ENCODE data around the gene TAC3.
"Not testable (repeated sequence)": the region's sequence is repeated elsewhere in the genome, so short reads cannot be mapped to it uniquely, and the experiment has no call there.

The TAC3 gene

GRCh38 chr12:57016348-57016747 lies at the start of gene TAC3:
Gene TAC3 (minus strand): TSS chr12:57016529. CDS start chr12:57015797, 732 bp downstream.
- no peak for TF ChIP-seq CTCF (IDR thresholded peaks at IDR 0.05; ENCODE audit: low read depth, low read length)

DNA sequence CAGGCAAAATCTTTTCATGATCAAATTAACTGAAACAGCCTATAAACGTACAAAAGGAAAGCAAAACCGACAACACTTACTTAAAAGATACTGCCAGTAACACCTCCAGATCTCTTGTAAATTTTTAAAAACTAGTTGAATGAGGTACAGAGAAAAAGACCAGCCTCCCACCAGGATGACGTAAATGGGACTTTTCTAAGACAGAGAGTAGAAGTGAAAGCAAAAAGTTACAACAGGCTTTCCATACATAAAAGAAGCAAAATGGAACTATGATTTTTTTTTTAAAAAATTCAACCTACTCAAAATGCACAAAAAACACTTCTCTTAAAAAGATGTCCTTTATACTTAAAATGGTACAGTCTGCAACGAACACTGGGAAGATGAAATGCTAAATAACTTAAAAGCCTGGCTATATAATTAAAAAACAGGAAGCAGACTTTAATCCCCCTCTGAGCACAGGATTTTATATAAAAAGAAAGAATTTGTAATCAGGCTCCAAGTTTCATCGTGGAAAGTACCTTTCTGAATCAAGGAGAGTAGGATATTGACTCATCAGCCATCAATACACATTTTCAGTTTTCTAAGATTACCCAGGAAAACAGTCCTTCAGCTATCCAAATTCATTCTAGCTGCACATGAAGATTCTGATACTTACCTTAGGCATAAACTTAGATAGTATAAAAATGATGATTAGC lies 47.8 kb upstream of the TAC3 start:
- in situ Hi-C loops (cut with HindIII; ENCODE audit: low sequenced_read_pairs): no loop called here
- no peak for DNase-seq (ENCODE audit: low read depth, low spot score)
- TF ChIP-seq CTCF (IDR thresholded peaks at IDR 0.05; ENCODE audit: low read depth, low read length): no peak
- H3K4me3 ChIP-seq (ENCODE audit: low read depth, low read length): no peak overlapping the region

More at GRCh38 chr12:57016348-57016747, at the start of gene TAC3:
- in situ Hi-C loops (cut with HindIII; ENCODE audit: low sequenced_read_pairs): no loop called here
- no peak within 1 kb of the TSS for H3K4me3 ChIP-seq (ENCODE audit: low read depth, low read length)
- no peak for DNase-seq (ENCODE audit: low read depth, low spot score)

DNA sequence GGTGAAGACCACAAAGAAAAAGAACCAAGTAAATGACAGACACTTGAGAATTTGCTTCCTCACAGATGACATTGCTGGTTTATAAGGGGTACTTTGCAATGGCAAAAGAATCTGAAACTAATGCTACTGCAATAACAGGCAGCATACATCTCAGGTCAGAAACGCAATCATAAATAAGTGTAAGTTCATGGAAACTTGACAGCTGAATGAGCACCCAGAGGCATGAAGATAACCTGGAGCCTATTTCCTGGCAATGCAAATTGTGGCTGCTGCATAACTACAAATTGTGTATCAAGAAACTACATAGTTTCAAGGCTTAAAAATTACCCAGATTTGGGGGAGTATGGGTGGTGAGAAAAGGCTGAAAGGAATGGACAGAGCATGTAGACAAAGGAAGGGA lies 42.1 kb upstream of the TAC3 start:
- H3K4me3 ChIP-seq (ENCODE audit: low read depth, low read length): no peak overlapping the region
- in situ Hi-C loops (cut with HindIII; ENCODE audit: low sequenced_read_pairs): no loop called here
- no peak for DNase-seq (ENCODE audit: low read depth, low spot score)
- TF ChIP-seq CTCF (IDR thresholded peaks at IDR 0.05; ENCODE audit: low read depth, low read length): no peak

DNA sequence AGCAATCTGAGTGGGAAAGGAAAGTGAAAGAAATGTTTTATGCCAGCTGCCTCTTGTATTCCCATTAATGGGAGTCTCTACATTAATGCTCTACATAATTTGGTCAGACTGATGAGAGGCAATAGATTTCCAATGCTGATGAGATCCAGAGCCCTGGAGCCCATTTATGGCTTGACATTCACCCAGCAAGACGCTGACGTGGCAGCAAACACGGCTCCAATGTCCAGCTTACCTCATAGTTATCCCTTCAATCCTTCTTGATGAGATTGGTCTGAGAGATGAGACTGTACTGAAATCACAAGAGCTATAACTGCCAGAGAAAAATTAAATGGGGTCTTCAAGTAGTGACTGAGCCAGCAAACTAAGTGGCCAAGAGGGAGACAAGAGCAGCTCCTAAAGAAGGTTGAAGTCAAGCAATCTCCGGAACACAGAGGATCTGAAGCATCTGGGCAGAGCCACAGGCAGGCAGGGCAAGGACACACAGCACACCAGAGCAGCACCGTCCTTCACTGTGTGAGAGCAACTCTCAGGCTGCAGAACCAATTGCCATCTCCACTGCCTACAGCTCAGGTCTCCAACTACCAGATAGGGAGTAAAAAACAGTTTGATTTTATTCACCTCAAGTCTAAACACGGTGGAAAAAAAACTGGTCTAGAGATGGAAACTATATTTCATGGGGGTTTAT lies 40.9 kb upstream of the TAC3 start:
- in situ Hi-C loops (cut with HindIII; ENCODE audit: low sequenced_read_pairs): no loop called here
- TF ChIP-seq CTCF (IDR thresholded peaks at IDR 0.05; ENCODE audit: low read depth, low read length): no peak
- no peak overlapping the region for H3K4me3 ChIP-seq (ENCODE audit: low read depth, low read length)
- DNase-seq (ENCODE audit: low read depth, low spot score): no peak

- no peak overlapping the region for H3K4me3 ChIP-seq (ENCODE audit: low read depth, low read length)
- DNase-seq (ENCODE audit: low read depth, low spot score): no peak
- no peak for TF ChIP-seq CTCF (IDR thresholded peaks at IDR 0.05; ENCODE audit: low read depth, low read length)
- in situ Hi-C loops (cut with HindIII; ENCODE audit: low sequenced_read_pairs): no loop called here
These were observed 39.5 kb upstream of the TAC3 start for GRCh38 chr12:57055824-57056223.

DNA sequence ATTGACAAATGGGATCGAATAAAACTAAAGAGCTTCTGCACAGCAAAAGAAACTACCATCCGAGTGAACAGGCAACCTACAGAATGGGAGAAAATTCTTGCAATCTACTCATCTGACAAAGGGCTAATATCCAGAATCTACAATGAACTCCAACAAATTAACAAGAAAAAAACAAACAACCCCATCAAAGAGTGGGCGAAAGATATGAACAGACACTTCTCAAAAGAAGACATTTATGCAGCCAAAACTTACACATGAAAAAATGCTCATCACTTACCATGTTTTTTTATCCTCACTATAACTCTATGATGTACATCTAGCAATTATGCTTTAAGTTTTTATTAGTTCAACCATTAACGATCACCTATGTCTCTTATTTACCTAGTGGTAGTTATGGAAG lies 37.6 kb upstream of the TAC3 start:
- in situ Hi-C loops (cut with HindIII; ENCODE audit: low sequenced_read_pairs); DNase-seq (ENCODE audit: low read depth, low spot score); H3K4me3 ChIP-seq (ENCODE audit: low read depth, low read length): not testable (repeated sequence)

DNA sequence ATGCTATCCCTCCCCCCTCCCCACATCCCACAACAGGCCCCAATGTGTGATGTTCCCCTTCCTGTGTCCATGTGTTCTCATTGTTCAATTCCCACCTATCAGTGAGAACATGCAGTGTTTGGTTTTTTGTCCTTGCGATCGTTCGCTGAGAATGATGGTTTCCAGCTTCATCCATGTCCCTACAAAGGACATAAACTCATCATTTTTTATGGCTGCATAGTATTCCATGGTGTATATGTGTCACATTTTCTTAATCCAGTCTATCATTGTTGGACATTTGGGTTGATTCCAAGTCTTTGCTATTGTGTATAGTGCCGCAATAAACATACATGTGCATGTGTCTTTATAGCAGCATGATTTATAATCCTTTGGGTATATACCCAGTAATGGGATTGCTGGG lies 36.8 kb upstream of the TAC3 start:
- H3K4me3 ChIP-seq (ENCODE audit: low read depth, low read length); in situ Hi-C loops (cut with HindIII; ENCODE audit: low sequenced_read_pairs): not testable (repeated sequence)

More for the DNA sequence above, 36.8 kb upstream of the TAC3 start:
- not testable (repeated sequence) for DNase-seq (ENCODE audit: low read depth, low spot score)
